Fibroblast of skin of right quadriceps (primary cell): Measurements from ENCODE around the gene TXN.

Experiments
- DNase-seq: peaks from one replicate; pipeline ENCODE4 v3.0.0-alpha.2; 2013

The TXN gene

GRCh38 chr9:110256380-110257096 lies at the start of gene TXN:
Gene TXN, minus strand, starts transcription at chr9:110256507. Its CDS starts 72 bp downstream, at chr9:110256435.
- DNase-seq, result peak; percentile 89

- peak; percentile 66 for DNase-seq
Observed at GRCh38 chr9:110303133-110303532, 46.8 kb upstream of the TXN start.

GRCh38 chr9:110298043-110298605 lies 41.8 kb upstream of the TXN start:
- DNase-seq, result no peak

- no peak for DNase-seq
Observed at GRCh38 chr9:110293248-110293647, 36.9 kb upstream of the TXN start.

GRCh38 chr9:110291921-110292557 lies 35.7 kb upstream of the TXN start:
- DNase-seq, result no peak

GRCh38 chr9:110290001-110290400 lies 33.7 kb upstream of the TXN start:
- no peak for DNase-seq

GRCh38 chr9:110288503-110288902 lies 32.2 kb upstream of the TXN start:
- DNase-seq, result no peak

- no peak for DNase-seq
Observed at GRCh38 chr9:110287289-110287680, 31.0 kb upstream of the TXN start.

- DNase-seq, result no peak
Observed at GRCh38 chr9:110284211-110284844, 28.0 kb upstream of the TXN start.

GRCh38 chr9:110283751-110284150 lies 27.4 kb upstream of the TXN start:
- DNase-seq, result no peak

- DNase-seq, result no peak
Observed at GRCh38 chr9:110282739-110283081, 26.4 kb upstream of the TXN start.

GRCh38 chr9:110282018-110282738 lies 25.9 kb upstream of the TXN start:
- DNase-seq, result no peak

- no peak for DNase-seq
Observed at GRCh38 chr9:110278080-110278707, 21.9 kb upstream of the TXN start.

GRCh38 chr9:110276781-110277180 lies 20.5 kb upstream of the TXN start:
- no peak for DNase-seq

- no peak for DNase-seq
Observed at GRCh38 chr9:110270211-110270995, 14.1 kb upstream of the TXN start.

- no peak for DNase-seq
Observed at GRCh38 chr9:110266795-110267194, 10.5 kb upstream of the TXN start.

- no peak for DNase-seq
Observed at GRCh38 chr9:110261632-110262031, 5.3 kb upstream of the TXN start.

- DNase-seq, result peak; percentile 36
Observed at GRCh38 chr9:110260911-110261310, 4.6 kb upstream of the TXN start.

- no peak for DNase-seq
Observed at GRCh38 chr9:110259566-110259965, 3.3 kb upstream of the TXN start.

GRCh38 chr9:110258690-110259091 lies 2.4 kb upstream of the TXN start:
- no peak for DNase-seq

GRCh38 chr9:110257956-110258355 lies 1.6 kb upstream of the TXN start:
- no peak for DNase-seq
